Superior temporal gyrus (tissue), 1 donor: ENCODE results near the gene HLF.
"Not testable (repeated sequence)": the region's sequence is repeated elsewhere in the genome, so short reads cannot be mapped to it uniquely, and the experiment has no call there.

Experiments used
- DNase-seq: peaks from one replicate; pipeline ENCODE4 v3.0.0-alpha.2; 2016; ENCODE audit errors: extremely low spot score

The HLF gene

GRCh38 chr17:55327225-55328088 is 62.7 kb downstream of the HLF start:
- DNase-seq = no peak

GRCh38 chr17:55328514-55328913 is 63.8 kb downstream of the HLF start:
- not testable (repeated sequence) for DNase-seq

- no peak for DNase-seq
These were observed 65.7 kb downstream of the HLF start for GRCh38 chr17:55330344-55330933.

- DNase-seq = no peak
These were observed 67.7 kb downstream of the HLF start for GRCh38 chr17:55332296-55333041.

- no peak for DNase-seq
These were observed 69.5 kb downstream of the HLF start for GRCh38 chr17:55334285-55334684.

GRCh38 chr17:55334881-55335540 is 70.3 kb downstream of the HLF start:
- no peak for DNase-seq

- DNase-seq = no peak
These were observed 70.9 kb downstream of the HLF start for GRCh38 chr17:55335625-55336024.

- no peak for DNase-seq
These were observed 71.7 kb downstream of the HLF start for GRCh38 chr17:55336426-55336825.

GRCh38 chr17:55340176-55340575 is 75.4 kb downstream of the HLF start:
- no peak for DNase-seq

- DNase-seq = peak; percentile 73
These were observed 75.9 kb downstream of the HLF start for GRCh38 chr17:55340686-55341085.

GRCh38 chr17:55341432-55341831 is 76.7 kb downstream of the HLF start:
- DNase-seq = no peak

- DNase-seq = no peak
These were observed 78.2 kb downstream of the HLF start for GRCh38 chr17:55342800-55343585.

- no peak for DNase-seq
These were observed 79.2 kb downstream of the HLF start for GRCh38 chr17:55343900-55344513.

GRCh38 chr17:55344514-55344997 is 79.8 kb downstream of the HLF start:
- no peak for DNase-seq

GRCh38 chr17:55345132-55345531 is 80.4 kb downstream of the HLF start:
- DNase-seq = no peak

GRCh38 chr17:55346658-55347057 is 81.9 kb downstream of the HLF start:
- no peak for DNase-seq

- no peak for DNase-seq
These were observed 82.6 kb downstream of the HLF start for GRCh38 chr17:55347341-55347740.

- peak; percentile 79 for DNase-seq
These were observed 84.1 kb downstream of the HLF start for GRCh38 chr17:55348749-55349354.

- no peak for DNase-seq
These were observed 86.1 kb downstream of the HLF start for GRCh38 chr17:55350825-55351205.

GRCh38 chr17:55351226-55351625 is 86.5 kb downstream of the HLF start:
- no peak for DNase-seq
